GM12878 (cell line): Measurements from ENCODE around the gene LENEP.

Source experiments
- CUX1 ChIP-seq: IDR thresholded peaks from 2 replicates; pipeline ENCODE4 v1.6.1; 2012; ENCODE audit warnings: improper control_type of control experiment, low read depth, low read length; ENCODE audit not compliant: insufficient replicate concordance
- TCF12 ChIP-seq: IDR thresholded peaks from 2 replicates; pipeline ENCODE4 v1.6.1; 2011; ENCODE audit warnings: low read depth, mild to moderate bottlenecking, low read length

GRCh38 chr1:155011004-155011416 is 17.6 kb downstream of the LENEP start:
- TF ChIP-seq CUX1 (no peak), TCF12 (no peak)
